Medulla oblongata (tissue), 1 donor: Measurements from ENCODE around the gene RBMX.
"Not testable (repeated sequence)": the region's sequence is repeated elsewhere in the genome, so short reads cannot be mapped to it uniquely, and the experiment has no call there.

Experiments
- DNase-seq: peaks from one replicate; pipeline ENCODE4 v3.0.0-alpha.2; 2015; ENCODE audit errors: extremely low spot score

The RBMX gene

GRCh38 chrX:136880452-136881013 lies at the start of gene RBMX:
Gene RBMX (minus strand): TSS chrX:136880725. CDS start chrX:136879427, 1,298 bp downstream.
- peak; percentile 96 for DNase-seq

- DNase-seq = not testable (repeated sequence)
These were observed 40.9 kb upstream of the RBMX start for GRCh38 chrX:136921438-136921837.

DNA sequence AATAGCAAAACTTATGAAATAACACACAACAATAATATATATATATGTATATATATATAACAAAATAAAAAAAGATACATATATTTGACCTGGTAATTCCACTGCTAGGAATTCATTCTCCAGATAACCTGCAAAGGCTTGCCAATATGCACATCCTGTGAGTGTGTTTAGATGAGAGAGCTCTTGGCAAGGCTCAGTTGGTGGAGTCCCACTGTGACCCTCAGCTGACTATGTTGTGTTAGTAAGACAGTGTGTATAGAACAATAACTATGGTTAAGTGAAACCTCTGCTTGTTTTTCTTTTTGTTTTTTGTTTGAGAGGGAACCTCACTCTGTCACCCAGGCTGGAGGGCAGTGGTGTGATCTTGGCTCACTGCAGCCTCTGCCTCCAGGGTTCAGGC lies 39.5 kb upstream of the RBMX start:
- DNase-seq = no peak

- no peak for DNase-seq
These were observed 36.3 kb upstream of the RBMX start for GRCh38 chrX:136916827-136917226.

DNA sequence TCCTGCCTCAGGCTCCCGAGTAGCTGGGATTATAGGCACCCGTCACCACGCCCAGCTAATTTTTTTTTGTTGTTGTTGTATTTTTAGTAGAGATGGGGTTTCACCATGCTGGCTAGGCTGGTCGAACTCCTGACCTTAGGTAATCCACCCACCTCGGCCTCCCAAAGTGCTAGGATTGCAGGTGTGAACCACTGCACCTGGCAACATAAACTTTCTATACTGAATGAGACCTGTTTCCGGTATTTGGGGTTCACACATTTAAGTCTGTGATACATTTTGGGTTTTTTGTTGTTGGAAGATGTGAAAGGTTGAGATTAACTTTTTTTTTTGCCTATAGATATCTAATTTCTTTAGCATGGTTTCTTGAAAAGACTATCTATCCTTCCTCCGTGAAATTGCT lies 31.1 kb upstream of the RBMX start:
- not testable (repeated sequence) for DNase-seq

DNA sequence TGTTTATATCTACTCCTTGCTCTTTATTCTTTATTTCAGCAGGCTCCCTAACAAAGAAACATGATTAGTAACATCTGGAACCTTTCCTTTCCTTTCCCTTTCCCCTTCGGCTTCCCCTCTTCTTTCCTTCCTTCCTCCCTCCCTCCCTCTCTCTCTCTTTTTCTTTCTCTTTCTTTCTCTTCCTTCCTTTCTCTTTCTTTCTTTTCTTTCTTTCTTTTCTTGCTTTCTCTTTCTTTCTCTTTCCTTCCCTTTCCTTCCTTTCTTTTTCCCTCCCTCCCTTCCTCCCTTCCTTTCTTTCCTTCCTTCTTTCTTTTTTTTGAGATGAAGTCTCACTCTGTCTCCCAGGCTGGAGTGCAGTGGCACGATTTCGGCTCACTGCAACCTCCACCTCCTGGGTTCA lies 30.7 kb upstream of the RBMX start:
- DNase-seq = no peak

- DNase-seq = no peak
These were observed 30.1 kb upstream of the RBMX start for GRCh38 chrX:136910565-136911035.

DNA sequence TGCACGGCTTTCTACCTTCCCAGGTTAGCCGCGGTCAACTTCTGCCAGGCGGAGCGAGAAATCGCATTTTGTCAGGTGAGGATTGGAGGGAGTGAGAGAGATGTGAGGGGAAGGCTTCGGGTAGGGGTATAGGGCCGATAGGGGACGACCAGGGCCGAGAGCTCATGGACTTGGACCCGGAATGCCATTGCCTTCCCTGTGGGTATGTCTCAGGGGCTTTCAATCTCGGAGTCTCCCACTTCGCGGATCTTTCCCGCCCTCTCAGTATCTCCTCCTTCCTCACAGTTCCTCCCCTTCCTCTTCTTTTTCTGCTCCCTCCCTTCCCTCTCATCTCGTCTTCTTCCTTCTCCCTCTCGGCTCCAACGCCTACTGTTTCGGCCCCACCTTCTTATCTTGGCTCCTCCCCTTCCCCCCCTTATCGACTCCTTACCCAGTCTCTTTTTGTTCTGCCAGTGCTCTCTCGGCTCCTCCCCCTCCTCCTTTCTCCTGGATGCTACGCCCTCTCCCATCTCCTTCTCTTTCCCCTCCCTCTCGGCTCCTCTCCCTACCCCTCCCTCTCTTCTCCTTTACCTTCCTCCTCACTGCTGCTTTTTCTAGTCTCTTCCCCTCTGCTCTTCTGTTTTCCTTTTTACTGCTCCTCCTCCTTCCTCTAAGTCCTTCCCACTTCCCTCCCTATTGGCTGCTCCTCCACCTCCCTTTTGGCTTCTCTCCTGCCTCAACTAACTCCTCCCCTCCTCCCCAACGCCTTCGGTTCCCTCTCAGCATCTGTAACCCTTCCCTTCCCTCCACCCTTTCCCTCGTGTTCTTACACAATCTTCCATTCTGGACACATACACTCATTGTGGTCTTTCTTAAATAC lies 29.4 kb upstream of the RBMX start:
- DNase-seq = peak; percentile 82

- peak; percentile 68 for DNase-seq
These were observed 28.7 kb upstream of the RBMX start for GRCh38 chrX:136909119-136909705.

GRCh38 chrX:136907621-136908020 lies 27.1 kb upstream of the RBMX start:
- DNase-seq = peak; percentile 30

DNA sequence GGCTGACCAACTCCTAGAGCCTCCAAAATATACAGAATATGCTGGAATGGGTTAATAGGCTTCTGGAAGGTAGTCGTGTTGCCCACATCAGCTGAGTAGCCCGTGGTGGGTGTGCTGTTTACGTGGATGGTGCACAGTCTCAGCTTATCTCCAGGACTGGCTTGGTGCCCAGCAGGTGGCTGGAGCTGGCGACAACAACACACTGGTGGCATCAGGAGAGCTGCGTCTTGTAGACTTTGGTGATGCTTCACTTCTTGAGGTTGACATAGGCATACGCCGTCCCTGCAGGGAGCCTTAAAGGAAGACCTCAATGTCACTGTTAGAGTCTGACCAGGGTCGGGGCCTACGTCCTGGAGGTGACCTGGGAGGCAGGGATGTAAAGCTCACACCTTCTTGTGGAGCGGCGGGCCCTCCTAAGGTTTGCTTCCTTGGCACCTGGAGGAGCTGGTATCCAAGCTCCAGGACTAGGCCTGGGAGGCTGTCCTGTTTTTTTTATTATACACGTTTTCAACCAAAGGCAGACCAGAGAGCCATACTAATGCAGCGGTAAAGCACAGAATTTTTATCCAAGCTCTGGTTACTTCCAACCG lies 26.5 kb upstream of the RBMX start:
- no peak for DNase-seq

DNA sequence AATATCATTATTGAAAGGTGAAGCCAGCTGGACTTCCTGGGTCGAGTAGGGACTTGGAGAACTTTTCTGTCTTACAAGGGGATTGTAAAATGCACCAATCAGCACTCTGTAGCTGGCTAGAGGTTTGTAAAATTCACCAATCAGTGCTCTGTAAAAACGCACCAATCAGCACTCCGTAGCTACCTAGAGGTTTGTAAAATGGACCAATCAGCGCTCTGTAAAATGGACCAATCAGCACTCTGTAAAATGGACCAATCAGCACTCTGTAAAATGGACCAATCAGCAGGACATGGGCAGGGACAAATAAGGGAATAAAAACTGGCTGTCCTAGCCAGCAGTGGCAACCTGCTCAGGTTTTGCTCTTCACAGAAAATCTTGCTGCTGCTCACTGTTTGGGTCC lies 23.5 kb upstream of the RBMX start:
- DNase-seq = not testable (repeated sequence)

DNA sequence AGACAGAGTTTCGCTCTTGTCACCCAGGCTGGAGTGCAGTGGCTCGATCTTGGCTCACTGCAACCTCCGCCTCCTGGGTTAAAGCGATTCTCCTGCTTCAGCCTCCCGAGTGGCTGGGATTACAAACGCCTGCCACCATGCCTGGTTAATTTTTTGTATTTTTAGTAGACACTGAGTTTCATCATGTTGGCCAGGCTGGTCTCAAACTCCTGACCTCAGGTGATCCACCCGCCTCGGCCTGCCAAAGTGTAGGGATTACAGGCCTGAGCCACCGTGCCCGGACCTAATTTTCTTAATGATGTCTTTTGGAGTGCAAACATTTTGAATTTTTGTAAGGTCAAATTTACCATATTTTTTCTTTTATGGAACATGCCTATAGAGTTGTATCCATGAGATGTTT lies 19.5 kb upstream of the RBMX start:
- DNase-seq = not testable (repeated sequence)

DNA sequence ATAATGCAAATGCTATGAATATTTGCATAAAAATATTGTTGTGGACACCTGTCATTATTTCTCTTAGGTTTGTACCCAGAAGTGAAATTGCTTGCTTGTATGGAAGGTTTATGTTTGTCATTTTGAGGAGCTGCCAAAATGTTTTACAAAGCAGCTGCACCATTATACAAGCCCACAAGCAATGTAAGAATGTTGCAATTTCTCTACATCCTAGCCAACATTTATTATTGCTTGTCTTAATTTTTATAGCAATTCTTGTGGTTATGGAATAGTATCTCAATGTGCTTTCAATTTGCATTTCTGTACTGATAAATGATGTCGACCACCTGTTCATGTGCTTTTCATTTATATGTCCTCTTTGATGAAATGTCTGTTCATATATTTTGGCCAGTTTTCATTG lies 18.7 kb upstream of the RBMX start:
- no peak for DNase-seq

DNA sequence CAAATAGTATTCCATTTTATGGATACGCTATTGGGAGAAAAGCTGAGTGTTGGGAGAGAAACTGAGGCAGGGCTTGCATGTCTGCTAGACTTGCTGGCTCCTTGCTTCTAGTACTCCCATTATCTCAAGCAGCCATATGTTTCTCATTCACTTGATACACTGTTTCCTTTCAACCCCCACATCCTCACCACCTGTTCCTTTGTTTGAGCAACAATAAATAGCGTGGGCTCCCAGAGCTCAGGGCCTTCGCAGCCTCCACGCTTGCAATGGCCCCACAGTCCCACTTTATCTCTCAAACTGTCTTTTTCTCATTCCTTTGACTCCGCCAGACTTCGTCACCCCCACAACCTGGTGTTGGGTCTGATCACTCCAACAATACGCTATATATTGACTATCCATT lies 18.2 kb upstream of the RBMX start:
- DNase-seq = not testable (repeated sequence)

DNA sequence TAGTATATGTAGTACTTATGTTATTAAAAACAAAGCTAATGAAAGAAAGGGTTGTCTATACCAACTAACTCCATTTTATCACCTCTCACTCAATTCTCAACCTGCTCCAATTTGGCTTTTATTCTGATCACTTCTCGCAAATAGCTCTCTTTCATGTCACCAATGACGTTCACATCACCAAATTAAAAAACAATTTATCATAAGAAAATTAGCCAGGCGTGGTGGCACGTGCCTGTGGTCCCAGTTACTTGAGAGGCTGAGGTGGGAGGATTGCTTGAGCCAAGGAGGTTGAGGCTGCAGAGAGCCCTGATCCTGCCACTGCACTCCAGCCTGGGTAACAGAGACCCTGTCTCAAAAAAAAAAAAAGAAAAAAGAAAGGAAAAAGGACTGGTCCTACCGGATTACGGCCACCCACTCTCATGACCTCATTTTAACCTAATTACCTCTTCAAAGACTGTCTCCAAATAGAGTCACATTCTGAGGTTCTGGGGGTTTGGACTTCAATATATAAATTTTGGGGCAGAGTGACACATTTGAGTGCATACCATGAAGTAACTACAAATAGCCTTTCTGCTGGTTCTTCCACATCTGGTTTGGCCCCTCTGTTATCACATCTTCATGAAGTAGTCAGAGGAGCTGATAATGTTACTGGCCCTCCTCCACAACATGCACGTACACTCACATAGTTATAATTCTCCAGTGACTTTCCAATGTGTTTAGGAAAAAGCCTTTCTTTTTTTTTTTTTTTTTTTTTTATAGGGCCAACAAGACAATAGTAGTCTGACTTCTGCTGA lies 15.8 kb upstream of the RBMX start:
- DNase-seq = no peak

DNA sequence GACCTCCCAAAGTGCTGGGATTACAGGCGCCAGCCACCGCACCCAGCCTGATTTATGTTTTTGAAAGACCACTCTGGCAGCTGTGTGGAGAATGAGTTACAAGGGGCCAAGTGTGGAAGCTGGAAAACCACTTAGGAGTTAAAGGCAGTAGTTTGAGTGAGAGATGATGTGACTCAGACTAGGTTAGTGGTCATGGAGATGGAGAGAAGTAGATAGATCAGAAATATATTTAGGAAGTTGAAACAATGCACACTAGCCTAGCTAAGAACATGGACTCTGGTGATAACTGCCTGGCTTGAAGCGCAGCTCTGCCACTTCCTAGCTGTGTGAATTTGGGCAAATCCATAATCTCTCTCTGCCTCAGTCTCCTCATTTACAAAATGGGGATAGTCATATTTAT lies 11.9 kb upstream of the RBMX start:
- DNase-seq = no peak

- not testable (repeated sequence) for DNase-seq
These were observed 10.1 kb upstream of the RBMX start for GRCh38 chrX:136890596-136890995.

DNA sequence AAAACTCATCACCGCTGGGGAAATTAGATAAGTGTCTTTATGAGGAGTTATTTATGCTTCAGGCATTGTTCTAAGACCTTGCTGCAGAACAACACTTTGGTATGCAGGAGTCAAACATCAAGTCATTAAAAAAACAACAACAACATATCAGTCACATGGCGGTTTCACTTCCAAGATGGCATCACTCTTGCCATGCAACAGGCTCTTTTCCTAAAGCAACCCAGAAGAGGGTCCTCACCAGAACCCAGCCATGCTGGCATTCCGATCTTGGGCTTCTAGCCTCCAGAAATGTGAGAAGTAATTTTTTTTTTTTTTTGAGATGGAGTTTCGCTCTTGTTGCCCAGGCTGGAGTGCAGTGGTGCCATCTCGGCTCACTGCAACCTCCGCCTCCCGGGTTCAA lies 8.7 kb upstream of the RBMX start:
- DNase-seq = no peak

GRCh38 chrX:136880003-136880451 lies 498 bp downstream of the RBMX start:
- peak; percentile 3 for DNase-seq

DNA sequence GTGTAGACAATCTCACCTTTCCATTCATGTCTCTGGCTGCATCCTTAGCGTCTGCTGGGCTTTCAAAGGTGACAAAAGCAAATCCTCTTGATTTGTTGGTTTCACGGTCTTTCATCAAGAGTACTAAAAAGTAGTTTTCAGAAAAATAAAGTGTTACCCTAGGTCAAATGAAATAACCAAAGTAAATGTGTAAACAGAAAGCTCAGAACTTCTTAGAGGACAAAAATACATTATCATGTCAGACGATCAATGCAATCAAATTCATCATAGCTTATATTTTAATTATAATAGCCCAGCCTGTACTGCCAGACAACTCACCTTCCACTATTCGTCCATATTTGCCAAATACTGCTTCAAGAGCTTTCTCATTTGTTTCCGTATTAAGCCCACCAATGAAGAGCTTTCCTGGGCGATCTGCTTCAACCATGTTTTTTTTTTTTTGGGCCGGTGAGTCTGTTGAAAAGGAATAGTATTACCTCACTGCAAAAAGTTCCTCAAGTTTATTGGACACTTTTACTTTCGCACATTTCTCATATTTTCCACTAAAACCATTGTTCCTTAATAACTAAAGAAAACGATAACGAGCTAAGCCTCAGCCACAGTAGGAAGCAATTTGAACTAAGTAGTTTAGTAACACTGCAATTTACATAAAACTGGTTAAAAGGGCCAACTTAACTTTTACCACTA lies 1.4 kb downstream of the RBMX start:
- peak; percentile 2 for DNase-seq
